ENCODE results near the gene DIS3L2.

Gene DIS3L2

GRCh38 chr2:231923951-231924888 is 37.3 kb upstream of the DIS3L2 start:
- Histone ChIP-seq H3K27me3 (ENCODE audit: control insufficient read depth in 1 of 2, insufficient read depth in 2 of 2, low read length in 2 of 2) (peaks cover 50 to 53% of the 10 kb centered on the region in 2 donors), H3K4me3 (ENCODE audit: low read depth in 1 of 2, low read length in 2 of 2) (no peak overlapping the region), H3K4me1 (ENCODE audit: control insufficient read depth in 1 of 2, insufficient read depth in 2 of 2, low read length in 2 of 2) (peaks cover 3 to 20% of the 10 kb centered on the region in 2 donors), H3K27ac (ENCODE audit: low read depth, low read length) (no peak overlapping the region), H3K9ac (ENCODE audit: low read depth in 1 of 2, low read length in 2 of 2) (no peak overlapping the region), H3K9me3 (ENCODE audit: control insufficient read depth in 1 of 2, low read length in 2 of 2) (no peaks in the 10 kb centered on the region), H3K36me3 (ENCODE audit: control insufficient read depth in 1 of 2, insufficient read depth in 2 of 2, low read length in 2 of 2) (no peaks in the 10 kb centered on the region)

- Histone ChIP-seq H3K4me1 (ENCODE audit: control insufficient read depth in 1 of 2, insufficient read depth in 2 of 2, low read length in 2 of 2) (peaks cover 3 to 20% of the 10 kb centered on the region in 2 donors), H3K36me3 (ENCODE audit: control insufficient read depth in 1 of 2, insufficient read depth in 2 of 2, low read length in 2 of 2) (no peaks in the 10 kb centered on the region), H3K9me3 (ENCODE audit: control insufficient read depth in 1 of 2, low read length in 2 of 2) (no peaks in the 10 kb centered on the region), H3K27me3 (ENCODE audit: control insufficient read depth in 1 of 2, insufficient read depth in 2 of 2, low read length in 2 of 2) (peaks cover 53 to 56% of the 10 kb centered on the region in 2 donors), H3K4me3 (ENCODE audit: low read depth in 1 of 2, low read length in 2 of 2) (peak overlapping the region in 1 of 2 donors; percentile 50), H3K27ac (ENCODE audit: low read depth, low read length) (no peak overlapping the region), H3K9ac (ENCODE audit: low read depth in 1 of 2, low read length in 2 of 2) (no peak overlapping the region)
These were observed 36.6 kb upstream of the DIS3L2 start for GRCh38 chr2:231924889-231925275.

- H3K9ac ChIP-seq (ENCODE audit: low read depth in 1 of 2, low read length in 2 of 2): no peak overlapping the region
These were observed 36.0 kb upstream of the DIS3L2 start for GRCh38 chr2:231925303-231926179.

GRCh38 chr2:231926180-231926741 is 35.3 kb upstream of the DIS3L2 start, which contains the start of gene NPPC:
Gene NPPC, minus strand, starts transcription at chr2:231926396. Its CDS starts 147 bp downstream, at chr2:231926249.
- Histone ChIP-seq H3K27ac (ENCODE audit: low read depth, low read length) (no peak within 1 kb of the TSS), H3K27me3 (ENCODE audit: control insufficient read depth in 1 of 2, insufficient read depth in 2 of 2, low read length in 2 of 2) (peaks cover 58 to 63% of the 10 kb centered on the region in 2 donors)

More at GRCh38 chr2:231925303-231926179, 36.0 kb upstream of the DIS3L2 start:
- no peaks in the 10 kb centered on the region for H3K36me3 ChIP-seq (ENCODE audit: control insufficient read depth in 1 of 2, insufficient read depth in 2 of 2, low read length in 2 of 2)
- peaks cover 53 to 60% of the 10 kb centered on the region in 2 donors for H3K27me3 ChIP-seq (ENCODE audit: control insufficient read depth in 1 of 2, insufficient read depth in 2 of 2, low read length in 2 of 2)
- no peak overlapping the region for H3K27ac ChIP-seq (ENCODE audit: low read depth, low read length)
- peaks cover 3 to 20% of the 10 kb centered on the region in 2 donors for H3K4me1 ChIP-seq (ENCODE audit: control insufficient read depth in 1 of 2, insufficient read depth in 2 of 2, low read length in 2 of 2)
- peak overlapping the region; percentile 50 to 65 for H3K4me3 ChIP-seq (ENCODE audit: low read depth in 1 of 2, low read length in 2 of 2)
- H3K9me3 ChIP-seq (ENCODE audit: control insufficient read depth in 1 of 2, low read length in 2 of 2): no peaks in the 10 kb centered on the region

GRCh38 chr2:231926761-231927565 is 34.5 kb upstream of the DIS3L2 start:
- H3K27ac ChIP-seq (ENCODE audit: low read depth, low read length): no peak overlapping the region
- peaks cover 3 to 20% of the 10 kb centered on the region in 2 donors for H3K4me1 ChIP-seq (ENCODE audit: control insufficient read depth in 1 of 2, insufficient read depth in 2 of 2, low read length in 2 of 2)
- H3K36me3 ChIP-seq (ENCODE audit: control insufficient read depth in 1 of 2, insufficient read depth in 2 of 2, low read length in 2 of 2): no peaks in the 10 kb centered on the region
- H3K4me3 ChIP-seq (ENCODE audit: low read depth in 1 of 2, low read length in 2 of 2): peak overlapping the region; percentile 50 to 65
- H3K27me3 ChIP-seq (ENCODE audit: control insufficient read depth in 1 of 2, insufficient read depth in 2 of 2, low read length in 2 of 2): peaks cover 60 to 63% of the 10 kb centered on the region in 2 donors
- H3K9ac ChIP-seq (ENCODE audit: low read depth in 1 of 2, low read length in 2 of 2): no peak overlapping the region
- H3K9me3 ChIP-seq (ENCODE audit: control insufficient read depth in 1 of 2, low read length in 2 of 2): no peaks in the 10 kb centered on the region

More at GRCh38 chr2:231926180-231926741, 35.3 kb upstream of the DIS3L2 start, which contains the start of gene NPPC:
- H3K9me3 ChIP-seq (ENCODE audit: control insufficient read depth in 1 of 2, low read length in 2 of 2): no peaks in the 10 kb centered on the region
- peak within 1 kb of the TSS; percentile 50 to 65 for H3K4me3 ChIP-seq (ENCODE audit: low read depth in 1 of 2, low read length in 2 of 2)
- H3K36me3 ChIP-seq (ENCODE audit: control insufficient read depth in 1 of 2, insufficient read depth in 2 of 2, low read length in 2 of 2): no peaks in the 10 kb centered on the region
- H3K4me1 ChIP-seq (ENCODE audit: control insufficient read depth in 1 of 2, insufficient read depth in 2 of 2, low read length in 2 of 2): peaks cover 3 to 20% of the 10 kb centered on the region in 2 donors
- H3K9ac ChIP-seq (ENCODE audit: low read depth in 1 of 2, low read length in 2 of 2): no peak within 1 kb of the TSS

- Histone ChIP-seq H3K36me3 (ENCODE audit: control insufficient read depth in 1 of 2, insufficient read depth in 2 of 2, low read length in 2 of 2) (no peaks in the 10 kb centered on the region), H3K4me3 (ENCODE audit: low read depth in 1 of 2, low read length in 2 of 2) (no peak overlapping the region), H3K9ac (ENCODE audit: low read depth in 1 of 2, low read length in 2 of 2) (no peak overlapping the region)
These were observed 34.0 kb upstream of the DIS3L2 start for GRCh38 chr2:231927566-231927890.

GRCh38 chr2:231928481-231928880 is 33.0 kb upstream of the DIS3L2 start:
- Histone ChIP-seq H3K9me3 (ENCODE audit: control insufficient read depth in 1 of 2, low read length in 2 of 2) (no peaks in the 10 kb centered on the region), H3K27me3 (ENCODE audit: control insufficient read depth in 1 of 2, insufficient read depth in 2 of 2, low read length in 2 of 2) (peaks cover 52 to 53% of the 10 kb centered on the region in 2 donors), H3K4me3 (ENCODE audit: low read depth in 1 of 2, low read length in 2 of 2) (no peak overlapping the region), H3K36me3 (ENCODE audit: control insufficient read depth in 1 of 2, insufficient read depth in 2 of 2, low read length in 2 of 2) (no peaks in the 10 kb centered on the region), H3K4me1 (ENCODE audit: control insufficient read depth in 1 of 2, insufficient read depth in 2 of 2, low read length in 2 of 2) (peaks cover 3 to 20% of the 10 kb centered on the region in 2 donors), H3K9ac (ENCODE audit: low read depth in 1 of 2, low read length in 2 of 2) (no peak overlapping the region), H3K27ac (ENCODE audit: low read depth, low read length) (no peak overlapping the region)

More at GRCh38 chr2:231927566-231927890, 34.0 kb upstream of the DIS3L2 start:
- Histone ChIP-seq H3K27ac (ENCODE audit: low read depth, low read length) (no peak overlapping the region), H3K27me3 (ENCODE audit: control insufficient read depth in 1 of 2, insufficient read depth in 2 of 2, low read length in 2 of 2) (peaks cover 60% of the 10 kb centered on the region in 2 donors), H3K9me3 (ENCODE audit: control insufficient read depth in 1 of 2, low read length in 2 of 2) (no peaks in the 10 kb centered on the region), H3K4me1 (ENCODE audit: control insufficient read depth in 1 of 2, insufficient read depth in 2 of 2, low read length in 2 of 2) (peaks cover 3 to 20% of the 10 kb centered on the region in 2 donors)

- H3K27ac ChIP-seq (ENCODE audit: low read depth, low read length): no peak overlapping the region
- no peaks in the 10 kb centered on the region for H3K36me3 ChIP-seq (ENCODE audit: control insufficient read depth in 1 of 2, insufficient read depth in 2 of 2, low read length in 2 of 2)
- H3K4me3 ChIP-seq (ENCODE audit: low read depth in 1 of 2, low read length in 2 of 2): no peak overlapping the region
- peaks cover 46 to 47% of the 10 kb centered on the region in 2 donors for H3K27me3 ChIP-seq (ENCODE audit: control insufficient read depth in 1 of 2, insufficient read depth in 2 of 2, low read length in 2 of 2)
- H3K9me3 ChIP-seq (ENCODE audit: control insufficient read depth in 1 of 2, low read length in 2 of 2): no peaks in the 10 kb centered on the region
- peaks cover 3 to 20% of the 10 kb centered on the region in 2 donors for H3K4me1 ChIP-seq (ENCODE audit: control insufficient read depth in 1 of 2, insufficient read depth in 2 of 2, low read length in 2 of 2)
- no peak overlapping the region for H3K9ac ChIP-seq (ENCODE audit: low read depth in 1 of 2, low read length in 2 of 2)
These were observed 32.4 kb upstream of the DIS3L2 start for GRCh38 chr2:231928901-231929725.

All from duodenal mucosa (tissue), 2 donors.